Smooth muscle cell (in vitro differentiated cells): ENCODE results near the gene DUOXA1. TPM values are rescaled to one million over a fixed set of nuclear protein-coding genes. Genes with fewer than 3 reads are reported as not detected.

Source experiments
- DNase-seq: peaks from one replicate; lab custom pipeline; 2025; ENCODE audit not compliant: unreplicated experiment; lab: John Stamatoyannopoulos, UW
- H2AFZ ChIP-seq: fragments of 200-600 bp; sonication (generic); 2 replicates; pipeline ENCODE4 v1.6.0; 2016; ENCODE audit warnings: antibody characterized with exemption, low read depth, mild to moderate bottlenecking
- H3F3A ChIP-seq: fragments of 200-600 bp; sonication (generic); 2 replicates; pipeline ENCODE4 v1.6.0; 2017; ENCODE audit warnings: antibody characterized with exemption, low read depth
- H3K27ac ChIP-seq: fragments of 200-600 bp; sonication (generic); 2 replicates; pipeline ENCODE4 v1.5.1; 2016; ENCODE audit warnings: low read depth, mild to moderate bottlenecking
- H3K27me3 ChIP-seq: fragments of 200-600 bp; sonication (generic); 2 replicates; pipeline ENCODE4 v1.6.1; 2016; ENCODE audit warnings: low read depth, mild to moderate bottlenecking
- H3K36me3 ChIP-seq: fragments of 200-600 bp; sonication (generic); 2 replicates; pipeline ENCODE4 v1.5.1; 2016; ENCODE audit warnings: low read depth
- H3K4me1 ChIP-seq: fragments of 200-600 bp; sonication (generic); 2 replicates; pipeline ENCODE4 v1.5.1; 2016; ENCODE audit warnings: low read depth
- H3K4me2 ChIP-seq: fragments of 200-600 bp; sonication (generic); 2 replicates; pipeline ENCODE4 v1.6.0; 2016; ENCODE audit warnings: mild to moderate bottlenecking
- H3K4me3 ChIP-seq: fragments of 200-600 bp; sonication (generic); 2 replicates; pipeline ENCODE4 v1.5.1; 2016; ENCODE audit warnings: mild to moderate bottlenecking
- H3K79me2 ChIP-seq: fragments of 200-600 bp; sonication (generic); 2 replicates; pipeline ENCODE4 v1.6.0; 2016; ENCODE audit warnings: low read depth, mild to moderate bottlenecking
- H3K9ac ChIP-seq: fragments of 200-600 bp; sonication (generic); 2 replicates; pipeline ENCODE4 v1.6.0; 2016; ENCODE audit warnings: low read depth
- H3K9me3 ChIP-seq: fragments of 200-600 bp; sonication (generic); replicated peaks from 2 replicates; pipeline ENCODE4 v1.5.1; 2016; ENCODE audit warnings: low read depth
- H4K20me1 ChIP-seq: fragments of 200-600 bp; sonication (generic); 2 replicates; pipeline ENCODE4 v1.6.0; 2016; ENCODE audit warnings: low read depth
- WGBS: methylation state at CpG from one replicate; pipeline ENCODE4 v1.1.7; 2016; ENCODE audit warnings: low lambda C conversion rate; 5-methylcytosine and 5-hydroxymethylcytosine counted together
- polyA plus RNA-seq: library from polyadenylated mRNA; unstranded; fragments of >200 nt; fragmentation: Nextera tagmentation; extraction: Ambion mirVana; gene quantifications from 2 replicates; pipeline ENCODE4 v1.2.1, GENCODE V29; 2016
- total RNA-seq: library from RNA; depleted of rRNA; stranded (reverse); fragments of >200 nt; gene quantifications from 2 replicates; pipeline ENCODE4 v1.2.3, GENCODE V29; 2014
- TF ChIP-seq, protein P1 (sequence below): fragments of 200-600 bp; sonication (generic); IDR thresholded peaks from 2 replicates; pipeline ENCODE4 v1.5.1; 2017; ENCODE audit warnings: borderline replicate concordance, mild to moderate bottlenecking, antibody characterized with exemption; ENCODE audit not compliant: insufficient read depth, poor library complexity, severe bottlenecking

Gene DUOXA1
- total and polyA plus RNA-seq, 2 experiments from 2014 or later = 2.8 to 7.6 TPM

DNA sequence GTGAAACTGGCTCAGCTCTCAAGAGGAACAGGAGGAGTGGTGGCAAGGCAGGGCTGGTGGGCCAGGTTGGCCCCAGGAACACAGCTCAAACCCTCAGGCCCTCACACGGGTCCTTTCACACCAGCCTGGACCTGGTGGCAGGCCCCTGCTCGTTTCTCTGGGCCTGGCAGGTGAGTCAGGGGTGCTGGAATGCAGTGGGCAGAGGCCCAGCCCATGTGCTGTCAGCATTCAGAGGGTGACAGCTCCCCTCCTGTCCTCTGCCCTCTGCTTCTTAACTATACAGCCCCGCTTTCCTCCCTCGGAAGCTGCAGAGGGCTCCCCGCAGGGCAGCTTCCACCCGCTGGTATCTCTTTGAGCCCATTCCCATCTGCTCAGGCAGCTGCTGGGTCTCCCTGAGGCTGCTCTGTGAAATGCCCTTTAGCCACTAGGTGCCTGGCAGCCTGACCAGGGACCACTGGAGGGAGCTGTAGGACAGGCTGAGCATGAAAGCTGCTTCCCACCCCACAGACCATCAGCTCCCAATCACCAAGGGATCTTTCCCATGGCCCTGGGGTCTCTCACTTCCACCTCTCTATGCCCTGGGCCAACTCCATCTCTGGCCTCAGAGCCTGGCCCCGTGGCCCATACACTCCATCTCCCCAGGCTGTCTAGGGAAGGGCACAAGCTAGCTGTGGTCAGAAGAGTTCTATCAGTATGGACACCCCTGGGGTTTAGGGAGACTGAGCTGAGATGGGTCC is 33.3 kb upstream of the DUOXA1 start:
- WGBS = 2% methylated on average over 7 of the region's 7 CpGs
- H3K9ac ChIP-seq = peak overlapping the region; percentile 57
- no peaks in the 10 kb centered on the region for H4K20me1 ChIP-seq
- H3K4me3 ChIP-seq = no peak overlapping the region
- H3K4me2 ChIP-seq = peak overlapping the region; percentile 63
- H3K79me2 ChIP-seq = no peaks in the 10 kb centered on the region
- no peaks in the 10 kb centered on the region for H3K27me3 ChIP-seq
- H3K9me3 ChIP-seq = no peaks in the 10 kb centered on the region
- no peaks in the 10 kb centered on the region for H3K36me3 ChIP-seq
- TF ChIP-seq, protein P1, sequence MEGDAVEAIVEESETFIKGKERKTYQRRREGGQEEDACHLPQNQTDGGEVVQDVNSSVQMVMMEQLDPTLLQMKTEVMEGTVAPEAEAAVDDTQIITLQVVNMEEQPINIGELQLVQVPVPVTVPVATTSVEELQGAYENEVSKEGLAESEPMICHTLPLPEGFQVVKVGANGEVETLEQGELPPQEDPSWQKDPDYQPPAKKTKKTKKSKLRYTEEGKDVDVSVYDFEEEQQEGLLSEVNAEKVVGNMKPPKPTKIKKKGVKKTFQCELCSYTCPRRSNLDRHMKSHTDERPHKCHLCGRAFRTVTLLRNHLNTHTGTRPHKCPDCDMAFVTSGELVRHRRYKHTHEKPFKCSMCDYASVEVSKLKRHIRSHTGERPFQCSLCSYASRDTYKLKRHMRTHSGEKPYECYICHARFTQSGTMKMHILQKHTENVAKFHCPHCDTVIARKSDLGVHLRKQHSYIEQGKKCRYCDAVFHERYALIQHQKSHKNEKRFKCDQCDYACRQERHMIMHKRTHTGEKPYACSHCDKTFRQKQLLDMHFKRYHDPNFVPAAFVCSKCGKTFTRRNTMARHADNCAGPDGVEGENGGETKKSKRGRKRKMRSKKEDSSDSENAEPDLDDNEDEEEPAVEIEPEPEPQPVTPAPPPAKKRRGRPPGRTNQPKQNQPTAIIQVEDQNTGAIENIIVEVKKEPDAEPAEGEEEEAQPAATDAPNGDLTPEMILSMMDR = peak; percentile 89
- H3F3A ChIP-seq = peaks cover 11% of the 10 kb centered on the region
- H2AFZ ChIP-seq = no peak overlapping the region
- peak; percentile 30 for DNase-seq
- H3K27ac ChIP-seq = peak overlapping the region; percentile 90
- H3K4me1 ChIP-seq = peaks cover 13% of the 10 kb centered on the region

DNA sequence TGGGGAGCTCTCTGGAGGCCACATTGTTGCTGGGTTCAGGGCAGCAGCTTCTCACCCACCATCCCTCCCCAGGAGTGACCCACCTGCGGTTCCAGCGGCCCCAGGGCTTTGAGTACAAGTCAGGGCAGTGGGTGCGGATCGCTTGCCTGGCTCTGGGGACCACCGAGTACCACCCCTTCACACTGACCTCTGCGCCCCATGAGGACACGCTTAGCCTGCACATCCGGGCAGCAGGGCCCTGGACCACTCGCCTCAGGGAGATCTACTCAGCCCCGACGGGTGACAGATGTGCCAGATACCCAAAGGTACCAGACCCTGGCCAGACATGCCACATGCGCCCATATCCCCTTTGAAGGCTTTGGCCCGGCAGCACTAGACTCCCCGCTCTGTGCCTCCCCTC is 32.0 kb upstream of the DUOXA1 start:
- H3K27ac ChIP-seq = no peak overlapping the region
- H3K4me2 ChIP-seq = no peak overlapping the region
- H3F3A ChIP-seq = peaks cover 8% of the 10 kb centered on the region
- no peak for DNase-seq
- no peaks in the 10 kb centered on the region for H3K9me3 ChIP-seq
- H4K20me1 ChIP-seq = no peaks in the 10 kb centered on the region
- WGBS = 91% methylated on average over 14 of the region's 14 CpGs
- H3K4me1 ChIP-seq = peaks cover 24% of the 10 kb centered on the region
- TF ChIP-seq, protein P1 = no peak
- H2AFZ ChIP-seq = no peak overlapping the region
- H3K79me2 ChIP-seq = no peaks in the 10 kb centered on the region
- no peaks in the 10 kb centered on the region for H3K36me3 ChIP-seq
- no peak overlapping the region for H3K9ac ChIP-seq
- H3K27me3 ChIP-seq = no peaks in the 10 kb centered on the region
- no peak overlapping the region for H3K4me3 ChIP-seq

DNA sequence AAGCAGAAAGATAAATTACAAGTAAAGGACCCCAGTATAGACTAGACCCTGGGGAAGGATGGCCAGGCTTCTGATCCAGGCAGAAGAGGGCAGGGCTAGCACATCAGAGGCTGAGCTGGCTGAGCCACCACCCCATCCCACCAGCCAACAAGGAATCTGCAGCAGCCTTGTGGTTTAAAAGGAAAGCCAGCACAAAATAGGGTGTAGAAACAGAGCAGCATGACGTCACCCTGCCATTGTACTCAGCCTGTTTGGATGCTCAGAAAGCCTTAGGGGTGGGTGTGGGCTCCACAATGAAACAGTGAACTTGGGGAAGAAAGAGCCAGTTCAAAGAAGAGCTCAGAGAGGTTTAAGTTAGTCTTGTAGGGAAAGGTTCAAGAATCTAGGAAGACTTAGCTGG is 28.3 kb upstream of the DUOXA1 start:
- H3K4me2 ChIP-seq = no peak overlapping the region
- no peaks in the 10 kb centered on the region for H3K79me2 ChIP-seq
- DNase-seq = no peak
- H3K36me3 ChIP-seq = no peaks in the 10 kb centered on the region
- H3K9me3 ChIP-seq = no peaks in the 10 kb centered on the region
- no peak overlapping the region for H3K4me3 ChIP-seq
- H3K27ac ChIP-seq = peak overlapping the region; percentile 84
- H3F3A ChIP-seq = no peaks in the 10 kb centered on the region
- H3K27me3 ChIP-seq = no peaks in the 10 kb centered on the region
- H4K20me1 ChIP-seq = no peaks in the 10 kb centered on the region
- 5% methylated on average over 1 of the region's 1 CpG for WGBS
- peaks cover 20% of the 10 kb centered on the region for H3K4me1 ChIP-seq
- TF ChIP-seq, protein P1 = no peak
- peak overlapping the region; percentile 59 for H3K9ac ChIP-seq
- no peak overlapping the region for H2AFZ ChIP-seq

DNA sequence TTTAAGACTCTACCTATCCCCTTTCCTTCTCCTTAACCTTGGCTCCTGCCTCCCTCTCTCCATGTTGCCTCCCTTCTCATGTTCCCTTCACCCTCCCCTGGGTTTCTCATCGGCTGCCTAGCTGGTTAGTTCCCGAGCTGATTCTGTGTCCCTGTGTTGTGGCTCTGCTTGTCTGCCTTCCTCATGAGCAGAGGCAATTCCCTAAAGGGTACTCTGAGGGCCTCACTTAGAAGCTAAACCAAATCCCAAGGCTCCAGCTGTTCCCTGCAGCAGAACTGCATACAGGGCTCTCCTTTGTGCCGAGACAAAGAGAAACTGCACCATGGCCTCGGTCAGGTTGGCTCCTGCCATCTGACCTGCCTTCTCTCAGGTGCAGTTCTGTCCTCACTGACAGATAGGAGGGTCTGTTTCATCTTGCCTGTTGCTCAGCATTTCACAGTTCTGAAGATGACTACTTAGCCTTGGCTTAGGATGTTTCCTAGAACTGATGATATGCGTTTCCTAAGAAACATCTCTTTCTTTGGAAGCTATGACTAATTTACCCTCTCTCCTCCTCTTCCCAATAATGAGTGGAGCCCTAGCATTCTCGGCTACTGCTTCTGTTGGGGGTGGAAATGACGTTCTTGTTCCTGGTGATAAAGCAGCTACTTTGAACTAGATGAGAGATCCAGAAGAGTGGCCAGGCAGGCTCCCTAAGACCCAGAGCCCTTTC is 27.2 kb upstream of the DUOXA1 start:
- no peaks in the 10 kb centered on the region for H3K36me3 ChIP-seq
- no peaks in the 10 kb centered on the region for H3F3A ChIP-seq
- H3K27ac ChIP-seq = peak overlapping the region; percentile 84
- TF ChIP-seq, protein P1 = no peak
- H3K79me2 ChIP-seq = no peaks in the 10 kb centered on the region
- no peak for DNase-seq
- no peak overlapping the region for H3K4me3 ChIP-seq
- peaks cover 15% of the 10 kb centered on the region for H3K4me1 ChIP-seq
- no peaks in the 10 kb centered on the region for H3K27me3 ChIP-seq
- no peak overlapping the region for H2AFZ ChIP-seq
- H3K9ac ChIP-seq = peak overlapping the region; percentile 59
- WGBS = 35% methylated on average over 7 of the region's 7 CpGs
- peak overlapping the region; percentile 61 for H3K4me2 ChIP-seq
- H3K9me3 ChIP-seq = no peaks in the 10 kb centered on the region
- H4K20me1 ChIP-seq = no peaks in the 10 kb centered on the region
